ENCODE data around the gene PAGE2.
"Not testable (repeated sequence)": the region's sequence is repeated elsewhere in the genome, so short reads cannot be mapped to it uniquely, and the experiment has no call there.

Gene PAGE2

DNA sequence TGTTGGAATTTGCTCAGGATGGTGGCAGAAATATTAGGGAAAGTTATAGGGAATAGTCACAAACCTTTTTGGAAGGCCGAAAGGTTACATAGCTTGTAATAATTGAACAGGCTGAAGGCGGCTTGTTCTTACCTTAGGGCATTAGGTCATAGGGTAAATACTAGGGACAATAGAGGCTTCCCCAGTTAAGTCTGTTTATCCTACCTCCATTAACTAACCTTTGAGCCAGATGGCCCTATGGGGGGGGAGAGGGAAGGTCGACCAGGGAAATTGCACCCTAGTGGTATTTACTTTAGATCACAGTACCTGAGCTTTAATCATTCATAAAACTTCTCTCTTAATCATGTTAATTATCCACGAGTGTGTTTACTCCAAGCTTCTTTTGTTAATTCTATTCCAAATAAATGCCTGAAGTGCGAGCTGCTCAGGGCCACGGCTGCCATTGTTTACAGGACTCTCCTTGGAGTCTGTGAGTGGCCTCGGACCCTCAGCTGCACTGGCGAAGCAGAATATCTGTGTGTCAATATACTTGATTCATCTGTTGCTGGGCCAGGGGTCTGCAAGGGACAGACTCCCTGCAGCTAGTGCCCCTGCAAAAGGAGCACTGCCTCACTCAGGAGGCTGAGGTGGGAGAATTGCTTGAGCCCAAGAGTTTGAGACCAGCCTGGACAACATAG is 22.9 kb downstream of the PAGE2 start:
- ATAC-seq (ENCODE audit: low read depth) = no peak
- DNase-seq (ENCODE audit: low spot score) = no peak

DNA sequence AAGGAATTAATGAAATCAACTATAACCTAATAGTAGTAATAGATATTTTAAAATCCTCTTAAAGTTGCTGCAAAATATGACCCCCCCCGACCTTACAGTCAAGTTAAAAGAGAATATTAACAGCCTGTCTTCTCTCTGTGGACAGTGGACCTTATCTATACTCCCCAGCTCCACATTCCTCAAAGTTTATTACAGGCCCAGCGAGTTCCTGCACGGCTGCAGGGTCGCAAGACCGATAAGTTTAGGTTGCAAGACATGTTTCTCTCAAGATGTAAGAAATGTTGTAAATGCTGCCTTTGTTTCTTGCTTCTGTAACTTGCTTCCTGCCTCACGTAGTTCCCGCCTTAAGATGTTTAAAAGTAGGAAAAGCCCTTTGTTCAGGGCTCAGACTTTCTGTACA is 27.8 kb downstream of the PAGE2 start:
- DNase-seq (ENCODE audit: low spot score); H3K36me3 ChIP-seq (ENCODE audit: low read depth); ATAC-seq (ENCODE audit: low read depth); H3K27ac ChIP-seq (ENCODE audit: poor library complexity, severe bottlenecking); H3K27me3 ChIP-seq (ENCODE audit: insufficient read depth, poor library complexity, severe bottlenecking); H3K4me1 ChIP-seq (ENCODE audit: insufficient read depth, poor library complexity, severe bottlenecking); H3K9me3 ChIP-seq (ENCODE audit: severe bottlenecking); H3K4me3 ChIP-seq (ENCODE audit: severe bottlenecking): not testable (repeated sequence)

More for the DNA sequence above, 22.9 kb downstream of the PAGE2 start:
- Histone ChIP-seq H3K27ac (ENCODE audit: poor library complexity, severe bottlenecking) (no peak overlapping the region), H3K9me3 (ENCODE audit: severe bottlenecking) (no peaks in the 10 kb centered on the region), H3K27me3 (ENCODE audit: insufficient read depth, poor library complexity, severe bottlenecking) (no peaks in the 10 kb centered on the region), H3K36me3 (ENCODE audit: low read depth) (no peaks in the 10 kb centered on the region), H3K4me3 (ENCODE audit: severe bottlenecking) (no peak overlapping the region), H3K4me1 (ENCODE audit: insufficient read depth, poor library complexity, severe bottlenecking) (no peaks in the 10 kb centered on the region)
- TF ChIP-seq, protein P1, sequence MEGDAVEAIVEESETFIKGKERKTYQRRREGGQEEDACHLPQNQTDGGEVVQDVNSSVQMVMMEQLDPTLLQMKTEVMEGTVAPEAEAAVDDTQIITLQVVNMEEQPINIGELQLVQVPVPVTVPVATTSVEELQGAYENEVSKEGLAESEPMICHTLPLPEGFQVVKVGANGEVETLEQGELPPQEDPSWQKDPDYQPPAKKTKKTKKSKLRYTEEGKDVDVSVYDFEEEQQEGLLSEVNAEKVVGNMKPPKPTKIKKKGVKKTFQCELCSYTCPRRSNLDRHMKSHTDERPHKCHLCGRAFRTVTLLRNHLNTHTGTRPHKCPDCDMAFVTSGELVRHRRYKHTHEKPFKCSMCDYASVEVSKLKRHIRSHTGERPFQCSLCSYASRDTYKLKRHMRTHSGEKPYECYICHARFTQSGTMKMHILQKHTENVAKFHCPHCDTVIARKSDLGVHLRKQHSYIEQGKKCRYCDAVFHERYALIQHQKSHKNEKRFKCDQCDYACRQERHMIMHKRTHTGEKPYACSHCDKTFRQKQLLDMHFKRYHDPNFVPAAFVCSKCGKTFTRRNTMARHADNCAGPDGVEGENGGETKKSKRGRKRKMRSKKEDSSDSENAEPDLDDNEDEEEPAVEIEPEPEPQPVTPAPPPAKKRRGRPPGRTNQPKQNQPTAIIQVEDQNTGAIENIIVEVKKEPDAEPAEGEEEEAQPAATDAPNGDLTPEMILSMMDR (IDR thresholded peaks at IDR 0.05; ENCODE audit: poor library complexity, severe bottlenecking) = no peak

DNA sequence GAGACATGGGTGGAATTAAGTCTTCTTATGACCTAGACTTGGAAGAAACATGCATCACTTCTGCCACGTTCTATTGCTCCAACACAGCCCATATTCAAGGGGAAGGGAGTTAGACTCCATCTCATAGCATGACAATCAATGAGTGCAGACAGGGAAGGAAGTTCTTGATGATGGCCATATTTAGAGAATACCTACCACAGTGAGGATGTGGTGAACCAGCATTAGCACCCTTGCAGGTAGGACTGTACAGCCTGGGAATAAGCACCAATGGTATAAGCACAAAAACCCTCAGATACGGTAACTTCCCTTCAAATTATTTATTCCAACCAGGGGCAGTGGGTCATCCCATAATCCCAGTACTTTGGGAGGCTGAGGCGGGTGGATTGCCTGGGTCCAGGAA is 29.8 kb downstream of the PAGE2 start:
- Histone ChIP-seq H3K36me3 (ENCODE audit: low read depth) (no peaks in the 10 kb centered on the region), H3K27ac (ENCODE audit: poor library complexity, severe bottlenecking) (no peak overlapping the region), H3K27me3 (ENCODE audit: insufficient read depth, poor library complexity, severe bottlenecking) (no peaks in the 10 kb centered on the region), H3K4me1 (ENCODE audit: insufficient read depth, poor library complexity, severe bottlenecking) (no peaks in the 10 kb centered on the region), H3K9me3 (ENCODE audit: severe bottlenecking) (no peaks in the 10 kb centered on the region), H3K4me3 (ENCODE audit: severe bottlenecking) (no peak overlapping the region)
- DNase-seq (ENCODE audit: low spot score) (no peak), ATAC-seq (ENCODE audit: low read depth) (no peak)
- TF ChIP-seq, protein P1 (IDR thresholded peaks at IDR 0.05; ENCODE audit: poor library complexity, severe bottlenecking) = no peak

DNA sequence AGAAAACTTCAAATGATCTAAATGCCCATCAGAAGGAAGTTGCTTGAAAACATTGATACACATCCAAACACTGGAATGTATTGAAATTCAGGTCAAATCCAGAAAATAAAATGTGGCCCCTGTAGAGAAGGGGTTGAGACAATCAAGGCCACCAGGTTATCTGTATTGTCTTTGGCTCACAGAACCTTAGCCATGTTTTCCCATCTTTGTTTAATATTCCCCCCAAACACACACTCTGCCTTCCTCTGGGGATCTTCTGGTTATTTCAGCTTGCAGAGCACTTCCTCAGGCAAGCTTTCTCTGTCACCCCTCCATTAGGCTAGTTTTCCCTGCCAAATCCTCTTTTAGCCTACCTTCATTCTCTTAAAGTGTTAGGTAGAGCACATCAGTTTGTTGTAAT is 30.5 kb downstream of the PAGE2 start:
- Histone ChIP-seq H3K27ac (ENCODE audit: poor library complexity, severe bottlenecking) (no peak overlapping the region), H3K9me3 (ENCODE audit: severe bottlenecking) (no peaks in the 10 kb centered on the region), H3K4me1 (ENCODE audit: insufficient read depth, poor library complexity, severe bottlenecking) (no peaks in the 10 kb centered on the region), H3K27me3 (ENCODE audit: insufficient read depth, poor library complexity, severe bottlenecking) (no peaks in the 10 kb centered on the region), H3K36me3 (ENCODE audit: low read depth) (no peaks in the 10 kb centered on the region), H3K4me3 (ENCODE audit: severe bottlenecking) (no peak overlapping the region)
- TF ChIP-seq, protein P1 (IDR thresholded peaks at IDR 0.05; ENCODE audit: poor library complexity, severe bottlenecking) = no peak
- DNase-seq (ENCODE audit: low spot score) (no peak), ATAC-seq (ENCODE audit: low read depth) (no peak)

DNA sequence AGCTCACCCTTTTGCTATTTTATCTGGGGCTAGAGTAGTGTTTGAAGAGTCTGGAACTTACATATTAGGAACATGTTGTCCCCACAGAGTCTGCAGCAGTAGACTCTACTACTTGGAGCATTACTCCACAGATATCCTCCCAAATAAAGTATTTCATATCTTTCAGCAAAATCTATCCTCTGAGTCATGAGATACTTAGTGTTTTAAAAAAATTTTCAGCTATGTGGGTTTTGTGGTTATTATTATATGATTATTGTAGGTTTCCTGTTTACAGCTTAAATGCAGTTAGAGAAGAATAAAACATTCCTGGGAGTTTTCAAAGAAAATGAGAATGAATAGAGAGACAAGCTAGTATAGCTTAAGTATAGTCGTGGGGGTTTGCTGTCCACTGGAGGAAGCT is 30.9 kb downstream of the PAGE2 start:
- TF ChIP-seq, protein P1 (IDR thresholded peaks at IDR 0.05; ENCODE audit: poor library complexity, severe bottlenecking) = no peak
- Histone ChIP-seq H3K36me3 (ENCODE audit: low read depth) (no peaks in the 10 kb centered on the region), H3K4me1 (ENCODE audit: insufficient read depth, poor library complexity, severe bottlenecking) (no peaks in the 10 kb centered on the region), H3K27ac (ENCODE audit: poor library complexity, severe bottlenecking) (no peak overlapping the region), H3K27me3 (ENCODE audit: insufficient read depth, poor library complexity, severe bottlenecking) (no peaks in the 10 kb centered on the region), H3K4me3 (ENCODE audit: severe bottlenecking) (no peak overlapping the region), H3K9me3 (ENCODE audit: severe bottlenecking) (no peaks in the 10 kb centered on the region)
- ATAC-seq (ENCODE audit: low read depth) (no peak), DNase-seq (ENCODE audit: low spot score) (no peak)
